DND-41 (cell line): Measurements from ENCODE around the gene IMPG1.

ENCODE experiments used
- ATAC-seq: fragments of 200-7000 bp; cut with Tn5 transposase; 3 replicates; pipeline ENCODE4 v1.9.1; 2021; ENCODE audit warnings: low read depth; ENCODE audit not compliant: insufficient read depth
- DNase-seq: peaks from one replicate; pipeline ENCODE4 v3.0.0-alpha.2; 2020
- H2AFZ ChIP-seq: 2 replicates; pipeline ENCODE4 v1.6.0; 2012; ENCODE audit warnings: low read depth, low read length
- H3K27ac ChIP-seq: 2 replicates; pipeline ENCODE4 v1.5.1; 2012; ENCODE audit warnings: low read length, inconsistent platforms
- H3K27me3 ChIP-seq: fragments of 200-600 bp; sonication (generic); 2 replicates; pipeline ENCODE4 v1.6.0; 2012; ENCODE audit warnings: low read length, mild to moderate bottlenecking, inconsistent platforms; ENCODE audit not compliant: insufficient read depth, poor library complexity
- H3K36me3 ChIP-seq: 2 replicates; pipeline ENCODE4 v1.5.1; 2012; ENCODE audit warnings: low read length, inconsistent platforms; ENCODE audit not compliant: insufficient read depth
- H3K4me1 ChIP-seq: 2 replicates; pipeline ENCODE4 v1.5.1; 2012; ENCODE audit warnings: mild to moderate bottlenecking, low read length; ENCODE audit not compliant: insufficient read depth
- H3K4me2 ChIP-seq: 2 replicates; pipeline ENCODE4 v1.6.0; 2012; ENCODE audit warnings: mild to moderate bottlenecking, moderate library complexity, low read length, inconsistent platforms; ENCODE audit not compliant: insufficient read depth
- H3K4me3 ChIP-seq, 2 experiments: fragments of 200-600 bp in 1 of 2; shearing (Covaris generic) in 1 of 2; 2 replicates each; pipeline ENCODE4 v1.5.1; 2012 to 2016; ENCODE audit warnings: inconsistent platforms in 2 of 2, low read length in 2 of 2, mild to moderate bottlenecking in 2 of 2, low read depth in 1 of 2, moderate library complexity in 1 of 2
- H3K79me2 ChIP-seq: 2 replicates; pipeline ENCODE4 v1.6.0; 2012; ENCODE audit warnings: low read length, inconsistent platforms; ENCODE audit not compliant: insufficient read depth
- H3K9ac ChIP-seq: 2 replicates; pipeline ENCODE4 v1.6.0; 2012; ENCODE audit warnings: low read depth, mild to moderate bottlenecking, inconsistent platforms, low read length, moderate library complexity
- H3K9me3 ChIP-seq: 2 replicates; pipeline ENCODE4 v1.5.1; 2012; ENCODE audit warnings: low read length, moderate library complexity, mild to moderate bottlenecking, inconsistent platforms; ENCODE audit not compliant: insufficient read depth, severe bottlenecking
- H4K20me1 ChIP-seq: 2 replicates; pipeline ENCODE4 v1.6.0; 2012; ENCODE audit warnings: low read length; ENCODE audit not compliant: insufficient read depth
- CTCF ChIP-seq: IDR thresholded peaks from 2 replicates; pipeline ENCODE4 v1.5.1; 2012; ENCODE audit warnings: borderline replicate concordance, low read length, moderate library complexity, mild to moderate bottlenecking; ENCODE audit not compliant: poor library complexity, severe bottlenecking; ENCODE audit errors: extremely low read depth
- EZH2 ChIP-seq: IDR thresholded peaks from 3 replicates; pipeline ENCODE4 v1.6.1; 2012; ENCODE audit warnings: borderline replicate concordance, low read depth, mild to moderate bottlenecking, moderate library complexity, low read length, inconsistent platforms; ENCODE audit not compliant: severe bottlenecking

The IMPG1 gene

GRCh38 chr6:76052314-76052713, 20.1 kb downstream of the IMPG1 start:
- Histone ChIP-seq H3K36me3 (no peaks in the 10 kb centered on the region), H2AFZ (no peak overlapping the region), H4K20me1 (no peaks in the 10 kb centered on the region), H3K27ac (no peak overlapping the region), H3K4me2 (no peak overlapping the region), H3K27me3 (no peaks in the 10 kb centered on the region), H3K9me3 (no peaks in the 10 kb centered on the region), H3K4me3 (no peak overlapping the region), H3K4me1 (no peaks in the 10 kb centered on the region), H3K79me2 (no peaks in the 10 kb centered on the region), H3K9ac (no peak overlapping the region)
- ATAC-seq (no peak), DNase-seq (no peak)
- TF ChIP-seq CTCF (no peak), EZH2 (no peak)

DNA sequence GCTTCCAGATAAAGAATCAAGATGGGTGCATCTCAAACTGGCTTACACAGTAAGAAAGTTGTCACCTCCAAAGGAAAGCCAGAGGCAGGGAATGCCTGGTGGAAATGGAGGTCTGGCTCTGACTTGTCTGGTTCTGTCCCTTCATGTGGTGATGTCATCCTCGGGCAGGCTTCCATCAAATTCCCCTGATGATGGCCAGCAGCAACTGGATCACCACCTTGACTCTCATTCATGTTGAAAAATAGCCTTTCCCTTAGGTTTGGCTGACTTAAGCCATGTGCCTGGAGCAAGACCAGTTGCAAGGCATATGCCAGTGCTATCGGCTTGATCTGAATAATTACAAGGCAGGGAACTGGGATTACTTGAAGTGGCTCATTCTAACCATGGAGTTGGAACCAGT, 28.8 kb downstream of the IMPG1 start:
- Histone ChIP-seq H3K4me1 (no peaks in the 10 kb centered on the region), H3K36me3 (no peaks in the 10 kb centered on the region), H4K20me1 (no peaks in the 10 kb centered on the region), H2AFZ (no peak overlapping the region), H3K27me3 (no peaks in the 10 kb centered on the region), H3K79me2 (no peaks in the 10 kb centered on the region), H3K27ac (no peak overlapping the region), H3K4me3 (no peak overlapping the region), H3K9ac (no peak overlapping the region), H3K9me3 (no peaks in the 10 kb centered on the region), H3K4me2 (no peak overlapping the region)
- ATAC-seq (no peak), DNase-seq (no peak)
- TF ChIP-seq EZH2: no peak
- no peak for TF ChIP-seq CTCF

- TF ChIP-seq CTCF: no peak
- TF ChIP-seq EZH2: no peak
These were observed 36.7 kb downstream of the IMPG1 start for GRCh38 chr6:76035713-76036112.

GRCh38 chr6:76026101-76026500, 46.4 kb downstream of the IMPG1 start:
- Histone ChIP-seq H3K4me3 (no peak overlapping the region), H3K4me2 (no peak overlapping the region), H3K4me1 (no peaks in the 10 kb centered on the region), H3K27me3 (no peaks in the 10 kb centered on the region), H3K27ac (no peak overlapping the region), H2AFZ (no peak overlapping the region), H3K9me3 (peaks cover 23% of the 10 kb centered on the region), H3K79me2 (no peaks in the 10 kb centered on the region), H3K36me3 (no peaks in the 10 kb centered on the region), H4K20me1 (no peaks in the 10 kb centered on the region), H3K9ac (no peak overlapping the region)
- ATAC-seq: no peak
- no peak for TF ChIP-seq CTCF
- no peak for TF ChIP-seq EZH2
- peak; percentile 37 for DNase-seq

More at GRCh38 chr6:76035713-76036112, 36.7 kb downstream of the IMPG1 start:
- no peaks in the 10 kb centered on the region for H4K20me1 ChIP-seq
- H3K27ac ChIP-seq: no peak overlapping the region
- H3K4me2 ChIP-seq: no peak overlapping the region
- no peaks in the 10 kb centered on the region for H3K4me1 ChIP-seq
- ATAC-seq: no peak
- no peak overlapping the region for H3K4me3 ChIP-seq
- no peaks in the 10 kb centered on the region for H3K79me2 ChIP-seq
- no peak overlapping the region for H2AFZ ChIP-seq
- no peaks in the 10 kb centered on the region for H3K9me3 ChIP-seq
- DNase-seq: no peak
- H3K9ac ChIP-seq: no peak overlapping the region
- H3K27me3 ChIP-seq: no peaks in the 10 kb centered on the region
- H3K36me3 ChIP-seq: no peaks in the 10 kb centered on the region
